CD8-positive, alpha-beta memory T cell (primary cell): Measurements from ENCODE around the gene ALCAM. TPM values are rescaled to one million over a fixed set of nuclear protein-coding genes. Genes with fewer than 3 reads are reported as not detected.
A peak's percentile ranks its signal among the peaks of the same experiment; 100 is the strongest.

Experiments
- CTCF ChIA-PET: fragments of 350-600 bp; sonication (Branson Sonifier 250); formaldehyde crosslinking; loops from one replicate; lab custom pipeline; 2021; ENCODE audit warnings: antibody characterized with exemption; lab: Charles Lee
- POLR2A ChIA-PET: fragments of 350-600 bp; sonication (Branson Sonifier 250); formaldehyde crosslinking; loops from one replicate; lab custom pipeline; 2021; ENCODE audit warnings: antibody characterized with exemption; lab: Charles Lee
- DNase-seq, 5 donors: peaks; one replicate each; pipeline versions ENCODE4 v3.0.0 to v3.0.0-alpha.2; 2020 to 2022; ENCODE audit warnings: mixed read lengths in 1 of 5
- H3K27ac ChIP-seq: one replicate; pipeline ENCODE4 v1.7.0; 2013; ENCODE audit warnings: low read depth, mild to moderate bottlenecking, low read length, moderate library complexity
- H3K27me3 ChIP-seq: 2 replicates; pipeline ENCODE4 v1.7.0; 2013; ENCODE audit warnings: low read length, mild to moderate bottlenecking; ENCODE audit not compliant: insufficient read depth, poor library complexity, severe bottlenecking
- H3K36me3 ChIP-seq: 2 replicates; pipeline ENCODE4 v1.7.0; 2013; ENCODE audit warnings: mild to moderate bottlenecking, low read length, moderate library complexity; ENCODE audit not compliant: insufficient read depth
- H3K4me1 ChIP-seq: 2 replicates; pipeline ENCODE4 v1.7.0; 2013; ENCODE audit warnings: mild to moderate bottlenecking, low read length, moderate library complexity; ENCODE audit not compliant: insufficient read depth
- H3K4me3 ChIP-seq: 2 replicates; pipeline ENCODE4 v1.7.0; 2013; ENCODE audit warnings: mild to moderate bottlenecking, low read length
- H3K9me3 ChIP-seq: 2 replicates; pipeline ENCODE4 v1.7.0; 2013; ENCODE audit warnings: mild to moderate bottlenecking, low read length
- H3K27ac Mint-ChIP-seq, 8 donors: one replicate each; pipeline ENCODE4 v1.8.0; 2020 to 2021; ENCODE audit warnings: mixed read lengths in 8 of 8, mild to moderate bottlenecking in 6 of 8, inconsistent platforms in 3 of 8, moderate library complexity in 3 of 8
- H3K27me3 Mint-ChIP-seq, 2 donors: one replicate each; pipeline ENCODE4 v1.8.0; 2020 to 2021; ENCODE audit warnings: mixed read lengths in 2 of 2, mild to moderate bottlenecking in 1 of 2, moderate library complexity in 1 of 2
- H3K36me3 Mint-ChIP-seq, 3 donors: one replicate each; pipeline ENCODE4 v1.8.0; 2020 to 2021; ENCODE audit warnings: mixed read lengths in 3 of 3, inconsistent platforms in 1 of 3, mild to moderate bottlenecking in 1 of 3
- H3K4me1 Mint-ChIP-seq, 3 donors: one replicate each; pipeline ENCODE4 v1.8.0; 2020 to 2021; ENCODE audit warnings: mixed read lengths in 3 of 3, inconsistent platforms in 1 of 3, mild to moderate bottlenecking in 1 of 3
- H3K4me3 Mint-ChIP-seq, 7 donors: one replicate each; pipeline ENCODE4 v1.8.0; 2020 to 2021; ENCODE audit warnings: mixed read lengths in 7 of 7, mild to moderate bottlenecking in 6 of 7, moderate library complexity in 4 of 7, inconsistent platforms in 2 of 7
- H3K9me3 Mint-ChIP-seq, 5 donors: one replicate each; pipeline ENCODE4 v1.8.0; 2020 to 2022; ENCODE audit warnings: mixed read lengths in 5 of 5, mild to moderate bottlenecking in 3 of 5, moderate library complexity in 2 of 5, inconsistent platforms in 1 of 5
- polyA plus RNA-seq: library from polyadenylated mRNA; unstranded; fragments of 300-500 nt; fragmentation: Illumina TruSeq; gene quantifications from one replicate; pipeline ENCODE4 v1.2.3, GENCODE V29; 2021
- total RNA-seq, 2 experiments: library from RNA; stranded (reverse); gene quantifications; one replicate each; pipeline ENCODE4 v1.2.3, GENCODE V29; 2021

The ALCAM gene
- total and polyA plus RNA-seq, 3 experiments from 2014 or later = 6.4 to 26.9 (median 26.1) TPM

DNA sequence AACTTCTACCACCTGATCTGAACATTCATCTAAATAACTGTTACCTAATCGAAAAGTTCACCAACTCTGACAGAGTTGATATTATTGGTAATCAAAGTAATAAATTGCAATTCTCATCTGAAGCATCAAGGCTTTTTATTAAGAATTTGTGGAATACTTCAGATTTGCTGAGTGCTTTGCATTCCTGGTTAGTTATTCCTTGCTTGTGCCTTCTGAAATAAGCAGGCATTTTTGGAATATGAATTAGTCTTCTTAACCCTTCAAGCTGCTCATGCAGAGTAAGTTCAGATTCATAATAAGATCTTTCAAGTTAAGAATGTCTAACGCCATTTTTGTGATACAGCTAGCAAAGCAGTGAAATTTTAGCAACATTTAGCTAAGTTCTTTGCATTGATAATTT, 188.5 kb downstream of the ALCAM start:
- H3K4me3 Mint-ChIP-seq = no peak overlapping the region
- peaks cover 20% of the 10 kb centered on the region in 3 donors for H3K36me3 Mint-ChIP-seq
- DNase-seq = no peak
- H3K27ac Mint-ChIP-seq = peak overlapping the region in 1 of 8 donors; percentile 17
- H3K27me3 ChIP-seq = no peaks in the 10 kb centered on the region
- H3K9me3 ChIP-seq = no peaks in the 10 kb centered on the region
- no peak overlapping the region for H3K27ac ChIP-seq
- no peak overlapping the region for H3K4me3 ChIP-seq
- no peaks in the 10 kb centered on the region for H3K27me3 Mint-ChIP-seq
- POLR2A ChIA-PET = no interaction called here
- H3K9me3 Mint-ChIP-seq = no peaks in the 10 kb centered on the region
- no peaks in the 10 kb centered on the region for H3K36me3 ChIP-seq
- H3K4me1 Mint-ChIP-seq = no peaks in the 10 kb centered on the region
- H3K4me1 ChIP-seq = no peaks in the 10 kb centered on the region
- CTCF ChIA-PET = no interaction called here

DNA sequence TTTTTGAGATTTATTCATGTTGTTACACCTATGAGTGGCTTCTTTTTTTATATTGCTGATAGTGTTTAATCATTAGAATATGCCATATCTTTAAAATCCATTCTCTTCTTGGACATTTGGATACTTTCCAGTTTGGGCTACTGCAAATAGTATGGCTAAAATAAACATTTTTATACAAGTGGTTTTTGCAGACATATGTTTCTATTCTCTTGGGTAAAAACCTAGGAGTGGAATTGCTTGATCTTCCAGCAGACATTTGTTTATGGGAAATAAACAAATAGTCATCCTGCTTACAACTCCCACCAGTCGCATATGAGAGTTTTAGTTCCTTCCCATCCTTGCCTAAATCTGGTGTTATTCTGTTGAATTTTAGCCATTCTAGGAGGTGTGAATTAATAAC, 193.1 kb downstream of the ALCAM start:
- H3K4me3 ChIP-seq = no peak overlapping the region
- no peak for DNase-seq
- ChIA-PET POLR2A (no interaction called here), CTCF (no interaction called here)
- H3K27ac ChIP-seq = no peak overlapping the region
- no peaks in the 10 kb centered on the region for H3K36me3 ChIP-seq
- H3K9me3 ChIP-seq = no peaks in the 10 kb centered on the region
- Mint-ChIP-seq H3K9me3 (no peaks in the 10 kb centered on the region), H3K27me3 (no peaks in the 10 kb centered on the region), H3K4me1 (no peaks in the 10 kb centered on the region), H3K36me3 (peaks cover 0 to 10% (median 2%) of the 10 kb centered on the region in 3 donors), H3K27ac (no peak overlapping the region), H3K4me3 (no peak overlapping the region)
- no peaks in the 10 kb centered on the region for H3K4me1 ChIP-seq
- H3K27me3 ChIP-seq = no peaks in the 10 kb centered on the region

DNA sequence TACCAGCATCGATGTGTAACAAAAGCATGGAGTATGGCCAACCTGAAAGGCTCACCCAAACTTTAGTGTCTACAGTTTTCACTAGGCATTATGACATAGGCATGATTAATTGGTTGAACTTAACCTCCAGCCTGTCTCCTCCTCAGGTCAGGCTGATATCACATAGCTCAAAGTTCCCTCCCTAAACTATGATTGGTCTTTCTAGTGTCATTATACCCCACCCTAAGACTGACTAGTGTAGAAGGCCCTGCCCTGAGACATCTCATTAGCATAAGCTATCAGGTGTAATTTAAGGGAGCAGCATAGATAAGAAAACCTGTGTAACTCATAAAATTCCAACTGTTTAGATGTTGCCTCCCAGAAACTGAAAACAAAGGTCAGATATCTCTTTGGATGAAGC, 195.2 kb downstream of the ALCAM start:
- H3K27ac Mint-ChIP-seq = no peak overlapping the region
- no peak for DNase-seq
- H3K27ac ChIP-seq = no peak overlapping the region
- peaks cover 0 to 14% (median 7%) of the 10 kb centered on the region in 3 donors for H3K36me3 Mint-ChIP-seq
- H3K4me1 ChIP-seq = no peaks in the 10 kb centered on the region
- ChIA-PET CTCF (no interaction called here), POLR2A (no interaction called here)
- H3K36me3 ChIP-seq = no peaks in the 10 kb centered on the region
- no peak overlapping the region for H3K4me3 Mint-ChIP-seq
- no peaks in the 10 kb centered on the region for H3K27me3 ChIP-seq
- no peaks in the 10 kb centered on the region for H3K4me1 Mint-ChIP-seq
- no peaks in the 10 kb centered on the region for H3K27me3 Mint-ChIP-seq
- H3K9me3 ChIP-seq = no peaks in the 10 kb centered on the region
- no peak overlapping the region for H3K4me3 ChIP-seq
- peaks cover 0 to 8% (median 0%) of the 10 kb centered on the region in 5 donors for H3K9me3 Mint-ChIP-seq

DNA sequence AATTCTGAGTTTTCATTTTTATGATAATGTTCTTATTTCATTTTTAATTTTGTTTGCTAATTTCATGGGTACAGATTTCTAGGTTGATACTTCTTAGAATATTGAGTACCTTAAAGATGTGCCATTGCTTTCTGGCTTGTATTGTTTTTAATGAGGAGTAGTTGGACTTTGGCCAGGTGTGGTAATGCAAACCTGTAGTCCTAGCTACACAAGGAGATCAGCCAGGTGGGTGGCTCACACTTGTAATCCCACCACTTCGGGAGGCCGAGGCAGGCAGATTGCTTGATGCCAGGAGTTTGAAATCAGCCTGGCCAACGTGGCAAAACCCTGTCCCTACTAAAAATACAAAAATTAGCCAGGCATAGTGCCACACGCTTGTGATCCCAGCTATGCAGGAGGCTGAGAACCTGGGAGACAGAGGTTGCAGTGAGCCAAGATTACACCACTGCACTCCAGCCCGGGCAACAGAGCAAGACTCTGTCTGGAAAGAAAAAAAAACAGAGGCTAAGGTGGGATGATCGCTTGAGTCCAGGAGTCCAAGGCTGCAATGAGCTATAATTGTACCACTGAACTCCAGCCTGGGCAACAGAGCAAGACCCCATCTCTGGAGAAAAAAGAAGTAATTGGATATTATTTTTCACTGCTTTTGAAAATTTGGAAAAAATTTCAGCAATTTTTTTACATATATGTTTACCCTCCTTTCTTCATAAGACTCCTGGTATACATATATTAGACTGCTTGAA, 198.0 kb downstream of the ALCAM start:
- Histone ChIP-seq H3K27ac (no peak overlapping the region), H3K4me1 (no peaks in the 10 kb centered on the region), H3K36me3 (no peaks in the 10 kb centered on the region), H3K27me3 (no peaks in the 10 kb centered on the region), H3K9me3 (no peaks in the 10 kb centered on the region), H3K4me3 (no peak overlapping the region)
- ChIA-PET CTCF (no interaction called here), POLR2A (no interaction called here)
- Mint-ChIP-seq H3K27ac (no peak overlapping the region), H3K9me3 (peaks cover 0 to 8% (median 0%) of the 10 kb centered on the region in 5 donors), H3K4me3 (no peak overlapping the region), H3K36me3 (peaks cover 2 to 22% (median 11%) of the 10 kb centered on the region in 3 donors), H3K4me1 (no peaks in the 10 kb centered on the region), H3K27me3 (no peaks in the 10 kb centered on the region)
- no peak for DNase-seq

DNA sequence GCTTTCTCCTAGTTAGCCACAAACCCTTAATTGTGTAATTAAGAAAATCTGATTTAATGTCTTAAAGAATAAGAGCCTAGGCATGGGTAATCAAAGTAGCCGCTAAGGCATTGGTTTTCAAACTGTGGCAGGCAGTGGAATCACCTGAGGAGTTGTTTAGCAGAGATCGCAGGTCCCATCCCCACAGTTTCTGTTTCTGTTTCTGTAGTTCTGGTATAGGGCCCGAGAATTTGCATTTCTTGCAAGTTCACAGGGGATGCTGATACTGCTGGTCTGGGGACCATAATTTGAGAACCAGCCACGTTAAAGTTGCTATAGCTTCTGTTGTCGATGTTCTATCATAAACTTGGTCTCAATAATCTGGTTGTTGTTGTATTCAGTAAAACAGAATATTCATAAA, 204.3 kb downstream of the ALCAM start:
- Mint-ChIP-seq H3K27ac (no peak overlapping the region), H3K27me3 (no peaks in the 10 kb centered on the region), H3K4me1 (no peaks in the 10 kb centered on the region), H3K36me3 (peaks cover 10 to 28% (median 19%) of the 10 kb centered on the region in 3 donors), H3K4me3 (no peak overlapping the region), H3K9me3 (peaks cover 0 to 2% (median 0%) of the 10 kb centered on the region in 5 donors)
- ChIA-PET CTCF (no interaction called here), POLR2A (no interaction called here)
- no peak for DNase-seq
- no peaks in the 10 kb centered on the region for H3K36me3 ChIP-seq
- no peak overlapping the region for H3K4me3 ChIP-seq
- H3K9me3 ChIP-seq = no peaks in the 10 kb centered on the region
- H3K27ac ChIP-seq = no peak overlapping the region
- H3K4me1 ChIP-seq = no peaks in the 10 kb centered on the region
- H3K27me3 ChIP-seq = no peaks in the 10 kb centered on the region

DNA sequence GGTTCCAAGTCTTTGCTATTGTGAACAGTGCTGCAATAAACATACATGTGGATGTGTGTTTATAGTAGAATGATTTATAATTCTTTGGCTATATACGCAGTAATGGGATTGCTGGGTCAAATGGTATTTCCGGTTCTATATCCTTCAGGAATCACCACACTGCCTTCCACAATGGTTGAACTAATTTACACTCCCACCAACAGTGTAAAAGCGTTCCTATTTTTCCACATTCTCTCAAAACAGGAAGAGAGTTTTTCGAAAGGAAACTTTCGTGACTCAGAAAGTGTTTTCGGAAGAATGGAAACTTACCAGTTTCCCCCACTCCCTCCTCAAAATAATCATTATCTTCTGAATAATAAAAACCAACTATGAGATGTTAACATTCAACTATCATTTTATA, 205.8 kb downstream of the ALCAM start:
- CTCF ChIA-PET = no interaction called here
- Mint-ChIP-seq H3K27me3 (no peaks in the 10 kb centered on the region), H3K4me3 (no peak overlapping the region), H3K9me3 (peaks cover 0 to 2% (median 0%) of the 10 kb centered on the region in 5 donors), H3K36me3 (peaks cover 12 to 24% (median 16%) of the 10 kb centered on the region in 3 donors), H3K27ac (no peak overlapping the region), H3K4me1 (no peaks in the 10 kb centered on the region)
- H3K27me3 ChIP-seq = no peaks in the 10 kb centered on the region
- no peaks in the 10 kb centered on the region for H3K9me3 ChIP-seq
- DNase-seq = no peak
- H3K27ac ChIP-seq = no peak overlapping the region
- POLR2A ChIA-PET = no interaction called here
- H3K36me3 ChIP-seq = no peaks in the 10 kb centered on the region
- no peaks in the 10 kb centered on the region for H3K4me1 ChIP-seq
- H3K4me3 ChIP-seq = no peak overlapping the region

DNA sequence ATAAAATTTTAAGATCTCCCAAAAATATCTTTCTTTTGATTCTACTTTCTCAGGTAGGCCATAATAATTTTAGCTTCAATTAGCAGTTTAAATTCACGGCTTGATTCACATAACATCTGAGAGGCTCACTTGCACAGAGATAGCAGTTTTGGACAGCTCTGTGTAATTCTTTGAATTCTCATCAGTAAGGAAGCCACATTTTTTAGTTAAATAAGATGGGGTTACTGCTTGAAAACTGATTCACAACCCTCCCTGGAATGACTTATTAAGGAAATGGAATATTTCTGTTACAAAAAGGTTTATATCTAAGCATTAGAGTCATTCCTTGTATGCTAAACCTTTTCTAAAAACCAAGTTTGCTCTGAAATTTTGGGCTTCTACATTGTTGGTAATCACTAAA, 212.7 kb downstream of the ALCAM start:
- ChIA-PET CTCF (no interaction called here), POLR2A (no interaction called here)
- Mint-ChIP-seq H3K4me3 (no peak overlapping the region), H3K36me3 (peaks cover 2 to 6% (median 3%) of the 10 kb centered on the region in 3 donors), H3K9me3 (no peaks in the 10 kb centered on the region), H3K4me1 (no peaks in the 10 kb centered on the region), H3K27me3 (no peaks in the 10 kb centered on the region), H3K27ac (no peak overlapping the region)
- H3K27ac ChIP-seq = no peak overlapping the region
- no peaks in the 10 kb centered on the region for H3K36me3 ChIP-seq
- H3K27me3 ChIP-seq = no peaks in the 10 kb centered on the region
- H3K4me3 ChIP-seq = no peak overlapping the region
- H3K9me3 ChIP-seq = no peaks in the 10 kb centered on the region
- DNase-seq = no peak
- H3K4me1 ChIP-seq = no peaks in the 10 kb centered on the region

DNA sequence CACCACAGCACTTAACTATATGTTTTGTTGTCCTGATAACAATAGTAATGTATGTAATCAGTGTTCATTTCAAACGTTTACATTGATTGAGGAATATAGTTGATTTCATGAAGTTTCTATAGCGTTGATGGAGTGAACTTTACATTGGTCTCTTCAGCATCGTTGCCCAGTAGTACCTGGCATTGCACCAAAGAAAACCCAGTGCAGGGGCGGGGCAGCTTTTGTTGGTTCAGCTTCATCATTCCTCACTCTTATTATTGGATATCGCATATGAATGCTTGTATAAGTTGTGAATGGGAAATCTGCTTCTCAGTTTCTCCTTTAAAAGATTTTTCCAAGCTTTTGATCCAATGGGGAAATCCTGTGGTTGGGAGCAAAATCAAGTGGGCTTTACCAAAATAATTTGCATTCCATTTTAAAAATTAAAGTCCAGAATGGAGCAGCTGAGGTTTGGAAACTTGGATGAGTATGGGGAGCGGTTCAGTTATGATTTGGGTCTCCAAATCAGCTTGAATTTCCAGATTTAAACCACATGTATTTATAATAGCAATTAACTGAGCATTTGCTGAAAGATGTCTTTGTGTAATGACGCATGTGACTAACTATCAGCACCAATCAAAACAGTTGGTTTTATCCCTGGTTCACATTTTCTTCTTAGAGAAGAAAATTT, 213.7 kb downstream of the ALCAM start:
- Mint-ChIP-seq H3K36me3 (peaks cover 0 to 2% (median 2%) of the 10 kb centered on the region in 3 donors), H3K4me3 (no peak overlapping the region), H3K9me3 (no peaks in the 10 kb centered on the region), H3K4me1 (no peaks in the 10 kb centered on the region), H3K27me3 (no peaks in the 10 kb centered on the region), H3K27ac (no peak overlapping the region)
- no peak for DNase-seq
- ChIA-PET POLR2A (no interaction called here), CTCF (interaction anchor here (1.2 kb wide), 1 partner anchor 12 kb away, joined by 3 read pairs; no protein-coding TSS in a partner anchor)
- H3K4me3 ChIP-seq = no peak overlapping the region
- H3K36me3 ChIP-seq = no peaks in the 10 kb centered on the region
- no peaks in the 10 kb centered on the region for H3K9me3 ChIP-seq
- no peak overlapping the region for H3K27ac ChIP-seq
- H3K27me3 ChIP-seq = no peaks in the 10 kb centered on the region
- no peaks in the 10 kb centered on the region for H3K4me1 ChIP-seq
